ENCODE results near the gene MGAT4A. TPM values are rescaled to one million over a fixed set of nuclear protein-coding genes. Genes with fewer than 3 reads are reported as not detected.

The MGAT4A gene
- total and polyA plus RNA-seq, 7 donors, result 3.0 to 12.3 (median 8.0) TPM

- H3K27ac ChIP-seq, result no peak overlapping the region
- 93 to 95% (median 94%) methylated on average over 7 of the region's 7 CpGs for WGBS, 3 donors
- TF ChIP-seq, protein P1, sequence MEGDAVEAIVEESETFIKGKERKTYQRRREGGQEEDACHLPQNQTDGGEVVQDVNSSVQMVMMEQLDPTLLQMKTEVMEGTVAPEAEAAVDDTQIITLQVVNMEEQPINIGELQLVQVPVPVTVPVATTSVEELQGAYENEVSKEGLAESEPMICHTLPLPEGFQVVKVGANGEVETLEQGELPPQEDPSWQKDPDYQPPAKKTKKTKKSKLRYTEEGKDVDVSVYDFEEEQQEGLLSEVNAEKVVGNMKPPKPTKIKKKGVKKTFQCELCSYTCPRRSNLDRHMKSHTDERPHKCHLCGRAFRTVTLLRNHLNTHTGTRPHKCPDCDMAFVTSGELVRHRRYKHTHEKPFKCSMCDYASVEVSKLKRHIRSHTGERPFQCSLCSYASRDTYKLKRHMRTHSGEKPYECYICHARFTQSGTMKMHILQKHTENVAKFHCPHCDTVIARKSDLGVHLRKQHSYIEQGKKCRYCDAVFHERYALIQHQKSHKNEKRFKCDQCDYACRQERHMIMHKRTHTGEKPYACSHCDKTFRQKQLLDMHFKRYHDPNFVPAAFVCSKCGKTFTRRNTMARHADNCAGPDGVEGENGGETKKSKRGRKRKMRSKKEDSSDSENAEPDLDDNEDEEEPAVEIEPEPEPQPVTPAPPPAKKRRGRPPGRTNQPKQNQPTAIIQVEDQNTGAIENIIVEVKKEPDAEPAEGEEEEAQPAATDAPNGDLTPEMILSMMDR (IDR thresholded peaks at IDR 0.05), result no peak
- no peaks in the 10 kb centered on the region for H3K4me1 ChIP-seq
- H3K36me3 ChIP-seq (ENCODE audit: insufficient read depth in 1 of 2, low read depth in 1 of 2), result peaks cover 0 to 57% of the 10 kb centered on the region in 2 donors
- DNase-seq, result no peak
- H3K27me3 ChIP-seq (ENCODE audit: insufficient read depth in 3 of 3, low read length in 2 of 3), result no peaks in the 10 kb centered on the region
- intact Hi-C loops (cut with DNase I), result no loop called here
- no peaks in the 10 kb centered on the region for H3K9me3 ChIP-seq
- ATAC-seq, result no peak
- H3K4me3 ChIP-seq, result no peak overlapping the region
These were observed 147.7 kb downstream of the MGAT4A start for GRCh38 chr2:98583276-98583675.

- peaks cover 0 to 61% of the 10 kb centered on the region in 2 donors for H3K36me3 ChIP-seq (ENCODE audit: insufficient read depth in 1 of 2, low read depth in 1 of 2)
- H3K27me3 ChIP-seq (ENCODE audit: insufficient read depth in 3 of 3, low read length in 2 of 3), result no peaks in the 10 kb centered on the region
- TF ChIP-seq, protein P1 (IDR thresholded peaks at IDR 0.05), result no peak
- DNase-seq, result no peak
- intact Hi-C loops (cut with DNase I), result no loop called here
- WGBS, 3 donors, result 95 to 97% (median 97%) methylated on average over 9 of the region's 9 CpGs
- H3K4me3 ChIP-seq, result no peak overlapping the region
- H3K27ac ChIP-seq, result no peak overlapping the region
- H3K4me1 ChIP-seq, result no peaks in the 10 kb centered on the region
- H3K9me3 ChIP-seq, result no peaks in the 10 kb centered on the region
- no peak for ATAC-seq
These were observed 148.4 kb downstream of the MGAT4A start for GRCh38 chr2:98582523-98582922.

- H3K4me1 ChIP-seq, result no peaks in the 10 kb centered on the region
These were observed 150.2 kb downstream of the MGAT4A start for GRCh38 chr2:98580656-98581284.

GRCh38 chr2:98579926-98580325 lies 151.0 kb downstream of the MGAT4A start:
- ATAC-seq (no peak), DNase-seq (peak in 1 of 2 donors; percentile 26)
- no peaks in the 10 kb centered on the region for H3K9me3 ChIP-seq
- H3K36me3 ChIP-seq (ENCODE audit: insufficient read depth in 1 of 2, low read depth in 1 of 2), result peaks cover 4 to 70% of the 10 kb centered on the region in 2 donors
- TF ChIP-seq, protein P1 (IDR thresholded peaks at IDR 0.05), result no peak
- intact Hi-C loops (cut with DNase I), result no loop called here
- WGBS, 3 donors, result 81 to 85% (median 85%) methylated on average over 7 of the region's 7 CpGs
- no peaks in the 10 kb centered on the region for H3K27me3 ChIP-seq (ENCODE audit: insufficient read depth in 3 of 3, low read length in 2 of 3)
- no peaks in the 10 kb centered on the region for H3K4me1 ChIP-seq
- no peak overlapping the region for H3K27ac ChIP-seq
- H3K4me3 ChIP-seq, result no peak overlapping the region

More at GRCh38 chr2:98580656-98581284, 150.2 kb downstream of the MGAT4A start:
- Histone ChIP-seq H3K27ac (no peak overlapping the region), H3K4me3 (no peak overlapping the region), H3K27me3 (ENCODE audit: insufficient read depth in 3 of 3, low read length in 2 of 3) (no peaks in the 10 kb centered on the region), H3K36me3 (ENCODE audit: insufficient read depth in 1 of 2, low read depth in 1 of 2) (peaks cover 4 to 62% of the 10 kb centered on the region in 2 donors), H3K9me3 (no peaks in the 10 kb centered on the region)
- 89 to 92% (median 89%) methylated on average over 10 of the region's 10 CpGs for WGBS, 3 donors
- DNase-seq (peak in 1 of 2 donors; percentile 28), ATAC-seq (no peak)
- TF ChIP-seq, protein P1 (IDR thresholded peaks at IDR 0.05), result no peak
- intact Hi-C loops (cut with DNase I), result no loop called here

- no peak for ATAC-seq
- TF ChIP-seq, protein P1 (IDR thresholded peaks at IDR 0.05), result no peak
- WGBS, 3 donors, result 88 to 91% (median 91%) methylated on average over 9 of the region's 9 CpGs
- intact Hi-C loops (cut with DNase I), result no loop called here
- DNase-seq, result peak in 1 of 2 donors; percentile 31
- Histone ChIP-seq H3K27ac (no peak overlapping the region), H3K4me3 (no peak overlapping the region), H3K27me3 (ENCODE audit: insufficient read depth in 3 of 3, low read length in 2 of 3) (no peaks in the 10 kb centered on the region), H3K36me3 (ENCODE audit: insufficient read depth in 1 of 2, low read depth in 1 of 2) (peaks cover 4 to 78% of the 10 kb centered on the region in 2 donors), H3K9me3 (no peaks in the 10 kb centered on the region), H3K4me1 (no peaks in the 10 kb centered on the region)
These were observed 152.7 kb downstream of the MGAT4A start for GRCh38 chr2:98578231-98578630.

Data from psoas muscle (tissue), 8 donors.